Endometrial microvascular endothelial cells (primary cell): ENCODE results near the gene LTBP1. TPM values are rescaled to one million over a fixed set of nuclear protein-coding genes. Genes with fewer than 3 reads are reported as not detected.
"Not testable (repeated sequence)": the region's sequence is repeated elsewhere in the genome, so short reads cannot be mapped to it uniquely, and the experiment has no call there.

Experiments used
- in situ Hi-C: cut with HindIII; loops from 2 replicates; pipeline ENCODE4 v1.10.0; 2017; ENCODE audit warnings: low sequenced_read_pairs, low pct_unique_long_range_greater_than_20kb; ENCODE audit errors: inconsistent ontology term
- total RNA-seq: library from RNA; depleted of rRNA; stranded (reverse); fragments of >200 nt; gene quantifications from one replicate; pipeline ENCODE4 v1.2.3, GENCODE V29; 2015; ENCODE audit errors: inconsistent ontology term

Gene LTBP1
- total RNA-seq, 1 donor from 2014 or later: 146 TPM

DNA sequence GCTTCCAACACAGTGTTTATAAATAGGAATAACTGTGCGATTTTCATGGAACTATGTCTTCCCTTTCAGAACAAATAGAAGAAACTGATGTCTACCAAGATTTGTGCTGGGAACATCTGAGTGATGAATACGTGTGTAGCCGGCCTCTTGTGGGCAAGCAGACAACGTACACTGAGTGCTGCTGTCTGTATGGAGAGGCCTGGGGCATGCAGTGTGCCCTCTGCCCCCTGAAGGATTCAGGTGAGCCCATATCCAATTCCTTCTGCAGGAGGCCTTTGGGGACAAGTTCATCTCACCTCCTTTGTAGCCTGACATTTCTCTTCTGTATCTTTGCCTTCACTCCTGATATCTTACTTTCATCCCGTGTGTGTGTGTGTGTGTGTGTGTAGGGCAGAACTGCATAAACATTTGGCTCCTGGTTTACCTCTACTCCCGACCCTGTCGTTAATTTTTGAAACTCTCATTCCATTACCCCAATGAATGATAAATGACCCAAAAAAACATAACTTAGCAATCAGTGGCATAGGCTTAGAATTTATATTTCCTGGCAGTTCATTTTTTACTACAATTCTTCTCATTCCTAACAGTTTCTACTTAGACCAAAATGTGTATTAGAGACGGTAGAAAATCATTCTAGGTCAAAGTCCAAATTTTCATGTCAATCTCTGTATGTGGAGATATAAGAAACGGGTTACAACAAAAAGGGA, 418.7 kb downstream of the LTBP1 start:
- in situ Hi-C loops: no loop called here

DNA sequence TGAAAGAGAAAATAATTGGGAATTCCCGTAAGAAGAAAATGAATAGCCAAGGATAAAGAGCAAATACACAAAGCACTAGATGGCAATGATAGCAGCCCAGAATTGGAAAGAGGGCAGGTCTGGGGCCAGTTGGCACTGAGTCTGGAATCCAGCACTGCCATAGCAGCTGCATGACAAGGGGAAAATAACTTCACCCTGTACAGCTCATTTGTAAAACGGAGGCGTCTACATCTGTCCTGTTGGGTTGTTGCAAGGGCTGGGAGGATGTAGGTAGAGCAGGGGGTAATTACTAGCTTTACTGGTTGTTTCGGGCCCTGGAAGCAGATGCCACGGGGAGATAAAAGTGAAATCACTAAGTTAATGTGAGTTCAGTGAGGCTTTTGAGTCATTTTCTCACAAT, 419.7 kb downstream of the LTBP1 start:
- in situ Hi-C loops: no loop called here

GRCh38 chr2:33368524-33368923, 421.8 kb downstream of the LTBP1 start:
- in situ Hi-C loops: not testable (repeated sequence)

DNA sequence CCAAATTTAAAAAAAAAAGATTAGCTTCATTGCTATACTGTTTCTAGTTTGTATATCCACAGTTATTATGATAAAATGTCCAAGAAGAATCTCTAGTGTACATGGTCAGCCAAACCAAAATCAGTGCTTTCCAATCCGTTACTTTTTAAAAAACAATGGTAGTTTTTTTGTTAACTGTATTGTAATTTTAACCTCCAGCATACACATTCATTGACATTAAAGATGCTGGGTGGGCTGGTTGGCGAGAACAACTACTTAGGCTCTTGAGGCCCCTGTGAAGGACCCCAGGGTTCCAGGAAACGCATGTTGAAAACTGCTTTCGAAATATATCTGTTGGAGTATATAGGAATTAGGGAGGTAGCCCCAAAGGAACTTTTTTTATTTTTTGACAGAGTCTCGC, 422.4 kb downstream of the LTBP1 start:
- in situ Hi-C loops: no loop called here

GRCh38 chr2:33370636-33371265, 424.0 kb downstream of the LTBP1 start:
- in situ Hi-C loops: loop anchor here (10.0 kb wide), 1 partner anchor 596 kb away; no protein-coding TSS in a partner anchor

DNA sequence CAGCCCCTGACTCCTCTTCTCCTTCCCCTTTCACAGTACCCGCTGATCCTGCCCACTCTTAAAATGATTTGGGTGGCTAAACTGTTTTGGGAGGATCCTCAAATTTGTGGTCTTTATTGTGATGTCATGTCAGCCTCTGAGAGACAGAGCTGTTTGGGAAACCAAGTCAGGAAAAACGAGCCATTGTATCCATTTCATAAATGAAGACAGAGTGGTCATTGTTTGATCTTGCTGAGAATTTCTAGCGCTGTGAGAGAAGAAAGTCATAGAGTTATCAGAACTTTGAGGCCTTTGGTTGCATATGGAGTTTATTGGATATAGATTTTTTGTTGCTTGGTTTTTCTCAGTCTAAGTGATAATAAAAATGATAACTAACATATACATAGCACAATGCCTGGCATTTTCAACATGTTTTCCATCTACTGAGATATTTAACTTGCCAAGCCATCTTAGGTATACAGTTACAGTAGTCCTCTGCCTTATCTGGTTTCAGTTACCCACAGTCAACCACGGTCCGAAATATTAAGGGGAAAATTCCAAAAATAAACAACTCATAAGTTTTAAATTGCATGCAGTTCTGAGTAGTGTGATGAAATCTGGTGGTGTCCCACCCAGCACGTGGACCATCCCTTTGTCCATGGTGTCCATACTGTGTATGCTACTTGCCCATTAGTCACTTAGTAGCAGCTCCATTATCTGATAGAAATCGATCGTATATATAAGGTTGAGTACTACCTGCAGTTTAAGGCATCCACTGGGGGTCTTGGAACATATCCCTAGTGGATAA, 424.7 kb downstream of the LTBP1 start:
- in situ Hi-C loops: loop anchor here (10.0 kb wide), 1 partner anchor 597 kb away; no protein-coding TSS in a partner anchor

GRCh38 chr2:33372940-33373553, 426.3 kb downstream of the LTBP1 start:
- in situ Hi-C loops: loop anchor here (10.0 kb wide), 1 partner anchor 598 kb away; no protein-coding TSS in a partner anchor

DNA sequence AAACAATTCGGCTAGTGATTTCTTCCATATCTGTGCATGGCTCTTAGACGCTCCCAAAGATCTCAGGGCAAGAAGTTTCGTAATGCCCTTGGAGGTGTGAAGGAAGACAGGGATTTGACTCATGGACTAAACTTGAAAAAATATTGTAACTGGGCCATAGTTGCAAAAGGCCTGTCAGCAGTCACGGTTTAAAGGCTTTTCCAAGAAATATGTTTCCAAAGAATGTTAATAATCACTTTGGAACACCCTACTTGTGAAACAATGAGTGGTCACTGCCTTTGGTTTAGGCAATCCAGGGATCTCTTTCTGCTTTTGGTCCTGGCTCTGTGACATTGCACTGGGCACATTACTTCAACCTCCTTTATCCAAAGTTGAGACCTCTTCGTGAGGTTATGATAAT, 427.2 kb downstream of the LTBP1 start:
- in situ Hi-C loops: loop anchor here (10.0 kb wide), 1 partner anchor 599 kb away; no protein-coding TSS in a partner anchor

DNA sequence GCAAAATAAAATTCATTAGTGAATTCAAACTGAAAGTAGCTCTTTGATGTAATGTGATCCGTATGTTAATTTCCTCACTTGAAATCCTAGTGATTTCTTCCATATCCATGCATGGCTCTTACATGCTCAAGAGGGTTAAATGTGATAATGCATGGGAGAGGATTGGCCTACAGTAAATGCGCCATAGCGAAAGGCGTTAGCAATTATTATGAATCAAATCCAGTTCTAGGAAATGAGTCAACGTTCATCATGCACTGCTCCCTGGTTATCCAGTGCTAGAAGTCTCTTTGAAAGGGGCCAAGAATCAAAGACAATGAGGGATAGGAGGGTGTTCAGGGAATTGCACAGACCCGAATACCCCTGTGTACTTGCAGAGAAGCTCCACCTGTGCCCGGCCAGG, 428.3 kb downstream of the LTBP1 start:
- in situ Hi-C loops: loop anchor here (10.0 kb wide), 1 partner anchor 600 kb away; no protein-coding TSS in a partner anchor

DNA sequence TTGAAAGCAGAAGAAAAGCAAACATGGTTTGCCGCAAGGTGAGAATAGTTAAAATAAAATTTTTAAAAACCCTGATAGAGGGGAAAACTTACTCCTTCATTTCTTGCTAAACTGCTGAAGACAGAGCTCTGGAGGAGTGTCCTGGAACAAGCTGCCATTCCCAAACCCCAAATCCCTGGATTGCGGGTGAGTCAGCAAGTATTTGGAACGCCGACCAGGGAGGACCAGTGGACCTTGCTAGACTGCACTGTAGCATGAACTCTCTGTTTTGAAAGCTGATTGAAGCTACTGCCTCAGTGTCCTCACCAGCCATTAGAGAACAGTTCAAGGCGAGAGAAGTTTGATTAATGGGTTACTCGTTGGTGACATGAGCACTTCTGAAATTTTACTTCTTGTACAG, 430.3 kb downstream of the LTBP1 start:
- in situ Hi-C loops: loop anchor here (10.0 kb wide), 1 partner anchor 602 kb away; no protein-coding TSS in a partner anchor

GRCh38 chr2:33378556-33379210, 431.9 kb downstream of the LTBP1 start:
- in situ Hi-C loops: loop anchor here (10.0 kb wide), 1 partner anchor 604 kb away; no protein-coding TSS in a partner anchor

DNA sequence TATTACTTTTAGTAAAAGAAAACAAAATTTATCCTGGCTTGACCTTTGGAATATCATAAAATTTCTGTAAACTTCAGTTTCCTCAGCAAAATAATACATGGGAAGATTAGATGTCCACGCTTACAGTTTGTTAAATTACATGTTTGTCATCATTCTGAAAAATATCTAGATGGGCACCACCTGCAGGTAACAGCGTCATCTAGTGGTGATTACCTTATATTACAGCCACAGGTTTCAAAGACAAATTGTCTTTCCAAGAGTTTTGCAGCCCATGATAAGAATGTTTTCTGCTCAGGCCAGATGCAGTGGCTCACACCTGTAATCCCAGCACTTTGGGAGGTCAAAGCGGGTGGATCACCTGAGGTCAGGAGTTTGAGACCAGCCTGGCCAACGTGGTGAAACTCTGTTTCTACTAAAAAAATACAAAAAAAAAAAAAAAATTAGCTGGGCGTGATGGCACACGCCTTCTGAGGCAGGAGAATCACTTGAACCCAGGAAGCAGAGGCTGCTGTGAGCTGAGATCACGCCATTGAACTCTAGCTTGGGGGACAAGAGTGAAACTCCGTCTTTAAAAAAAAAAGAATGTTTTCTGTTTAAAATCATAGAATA, 433.4 kb downstream of the LTBP1 start:
- in situ Hi-C loops: no loop called here

- in situ Hi-C loops: no loop called here
Observed at GRCh38 chr2:33380719-33381118, 434.0 kb downstream of the LTBP1 start.

DNA sequence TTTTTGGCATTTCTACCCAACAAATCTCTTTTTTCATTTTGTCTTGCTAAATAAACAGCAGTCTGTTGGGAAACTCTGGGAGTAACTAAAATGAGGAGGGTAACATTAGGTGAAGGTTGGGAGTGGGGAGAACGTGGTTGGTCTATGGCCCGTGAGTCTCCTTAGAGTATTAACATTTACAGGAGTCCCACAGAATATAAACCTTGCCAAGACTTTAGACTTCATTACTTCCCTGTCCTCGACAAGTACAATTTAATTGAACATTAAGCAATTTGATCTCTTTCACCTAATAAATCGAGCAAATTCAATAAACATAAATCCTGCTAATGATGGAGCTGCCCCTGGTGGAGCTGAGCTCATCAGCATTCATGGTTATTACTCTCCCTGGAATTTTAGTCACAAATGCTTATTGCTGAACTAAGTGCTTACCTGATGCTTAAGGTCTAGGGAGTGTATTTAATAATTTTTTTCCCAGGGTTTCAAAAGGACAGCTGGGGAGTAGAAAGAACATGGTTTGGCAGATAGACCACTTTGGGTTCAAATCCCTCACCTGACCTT, 434.6 kb downstream of the LTBP1 start:
- in situ Hi-C loops: no loop called here

GRCh38 chr2:33383855-33384598, 437.3 kb downstream of the LTBP1 start:
- in situ Hi-C loops: no loop called here

DNA sequence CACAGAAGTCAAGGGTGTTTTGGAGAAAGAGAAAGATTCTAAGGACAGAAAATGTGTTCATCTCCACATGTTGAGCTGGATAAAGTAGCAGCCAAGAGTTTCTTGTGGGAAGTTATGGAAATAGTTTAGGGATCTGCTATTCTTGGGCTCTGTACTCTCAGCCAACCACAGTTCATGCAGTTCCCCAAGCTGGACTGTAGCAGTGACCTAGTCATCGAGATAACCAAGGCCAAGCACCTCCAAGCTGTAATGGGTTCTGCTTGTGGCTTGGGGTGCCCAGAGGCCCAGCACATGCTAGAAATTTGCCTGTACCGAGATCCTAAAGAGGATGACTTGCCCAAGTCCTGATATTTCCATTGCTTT, 437.8 kb downstream of the LTBP1 start:
- in situ Hi-C loops: no loop called here

- in situ Hi-C loops: no loop called here
Observed at GRCh38 chr2:33388996-33389395, 442.2 kb downstream of the LTBP1 start.
